ENCODE data around the gene TMEM234. TPM values are rescaled to one million over a fixed set of nuclear protein-coding genes. Genes with fewer than 3 reads are reported as not detected.

TMEM234 gene
- total RNA-seq, 1 experiment from 2014 or later, result 22.2 TPM

GRCh38 chr1:32215629-32216480 lies 6.3 kb downstream of the TMEM234 start:
- Mint-ChIP-seq H3K4me3 (ENCODE audit: unreplicated experiment) (no peak overlapping the region), H3K4me1 (ENCODE audit: insufficient read depth, unreplicated experiment) (peaks cover 1% of the 10 kb centered on the region), H3K36me3 (ENCODE audit: insufficient read depth, unreplicated experiment) (peaks cover 43% of the 10 kb centered on the region), H3K27me3 (ENCODE audit: insufficient read depth, unreplicated experiment) (no peaks in the 10 kb centered on the region), H3K27ac (ENCODE audit: low read depth, unreplicated experiment) (peak overlapping the region; percentile 54), H3K9me3 (ENCODE audit: unreplicated experiment) (no peaks in the 10 kb centered on the region)
- POLR2A ChIA-PET, result interaction anchor here (0.6 to 2.3 kb wide), 14 partner anchors 10 to 178 kb away, joined by 3 to 19 read pairs (median 4); partner anchors contain the start of genes BSDC1, CCDC28B, IQCC and TXLNA
- DNase-seq (ENCODE audit: unreplicated experiment), result peak; percentile 75
- no TSS peak for BruUV-seq (replicated peaks)
- CTCF ChIA-PET, result interaction anchor here (0.5 to 3.1 kb wide), 40 partner anchors 8 to 759 kb away, joined by 3 to 24 read pairs (median 4); partner anchors contain the start of genes BSDC1, CCDC28B, HDAC1 and IQCC
- intact Hi-C loops (cut with micrococcal nuclease), result loop anchor here (1.0 to 5.0 kb wide), 4 partner anchors 75 to 198 kb away; partner anchors contain the start of gene BSDC1
- TF ChIP-seq CTCF (IDR thresholded peaks at IDR 0.05; ENCODE audit: unreplicated experiment), result peak; percentile 79

- peak within 1 kb of the TSS; percentile 70 for H3K27ac Mint-ChIP-seq (ENCODE audit: low read depth, unreplicated experiment)
- DNase-seq (ENCODE audit: unreplicated experiment), result peak; percentile 84
- H3K4me1 Mint-ChIP-seq (ENCODE audit: insufficient read depth, unreplicated experiment), result peaks cover 10% of the 10 kb centered on the region
- ChIA-PET CTCF (interaction anchor here (0.6 kb wide), 1 partner anchor 206 kb away, joined by 3 read pairs; no protein-coding TSS in a partner anchor), POLR2A (interaction anchor here (0.9 kb wide), 1 partner anchor 8 kb away, joined by 3 read pairs; the partner anchor contains the start of gene CCDC28B)
- peaks cover 21% of the 10 kb centered on the region for H3K36me3 Mint-ChIP-seq (ENCODE audit: insufficient read depth, unreplicated experiment)
- H3K9me3 Mint-ChIP-seq (ENCODE audit: unreplicated experiment), result no peaks in the 10 kb centered on the region
- H3K27me3 Mint-ChIP-seq (ENCODE audit: insufficient read depth, unreplicated experiment), result no peaks in the 10 kb centered on the region
- intact Hi-C loops (cut with micrococcal nuclease), result no loop called here
- no TSS peak for BruUV-seq (replicated peaks)
- TF ChIP-seq CTCF (IDR thresholded peaks at IDR 0.05; ENCODE audit: unreplicated experiment), result no peak
- H3K4me3 Mint-ChIP-seq (ENCODE audit: unreplicated experiment), result no peak within 1 kb of the TSS
These were observed 13.2 kb downstream of the TMEM234 start, which contains the start of gene DCDC2B for GRCh38 chr1:32208891-32209328. DCDC2B (plus strand) TSS chr1:32209089; CDS start chr1:32209094, 5 bp downstream.

GRCh38 chr1:32208469-32208868 lies 13.7 kb downstream of the TMEM234 start:
- Mint-ChIP-seq H3K27ac (ENCODE audit: low read depth, unreplicated experiment) (peak overlapping the region; percentile 70), H3K27me3 (ENCODE audit: insufficient read depth, unreplicated experiment) (no peaks in the 10 kb centered on the region), H3K36me3 (ENCODE audit: insufficient read depth, unreplicated experiment) (peaks cover 23% of the 10 kb centered on the region), H3K9me3 (ENCODE audit: unreplicated experiment) (no peaks in the 10 kb centered on the region), H3K4me3 (ENCODE audit: unreplicated experiment) (no peak overlapping the region), H3K4me1 (ENCODE audit: insufficient read depth, unreplicated experiment) (peaks cover 10% of the 10 kb centered on the region)
- CTCF ChIA-PET, result no interaction called here
- POLR2A ChIA-PET, result interaction anchor here (0.9 kb wide), 1 partner anchor 8 kb away, joined by 3 read pairs; the partner anchor contains the start of gene CCDC28B
- no peak for TF ChIP-seq CTCF (IDR thresholded peaks at IDR 0.05; ENCODE audit: unreplicated experiment)
- BruUV-seq (replicated peaks), result no TSS peak
- no peak for DNase-seq (ENCODE audit: unreplicated experiment)
- intact Hi-C loops (cut with micrococcal nuclease), result no loop called here

Measured in MCF 10A (cell line).